Stimulated activated CD4-positive, alpha-beta T cell treated with anti-CD3 and anti-CD28 coated beads, Interleukin-15, amount 100 ng/mL, for 24 hours (primary cell): Measurements from ENCODE around the gene SERPINB5.

Experiments
- DNase-seq: peaks from one replicate; pipeline ENCODE4 v3.0.0-alpha.2; 2020

SERPINB5 gene

DNA sequence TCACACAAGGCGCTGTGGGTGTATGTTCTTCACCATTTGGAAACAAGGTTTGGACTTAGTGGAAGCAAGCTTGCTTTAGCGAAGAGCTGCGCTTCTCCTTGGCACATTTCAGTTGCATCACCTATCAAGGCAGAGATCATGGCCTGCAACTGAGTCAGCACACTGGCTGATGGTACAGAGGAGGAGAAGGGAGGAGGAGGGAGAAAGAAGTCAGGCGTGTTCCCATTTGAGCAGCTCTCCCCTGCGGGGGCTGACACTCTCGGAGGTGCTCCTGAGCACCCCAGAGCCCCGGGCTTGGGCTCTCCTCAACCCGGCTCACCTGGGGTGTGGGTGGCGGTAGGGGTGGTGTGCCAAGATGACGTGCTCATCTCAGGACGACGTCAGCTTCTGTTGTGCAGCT lies 6.0 kb upstream of the SERPINB5 start:
- DNase-seq = no peak

DNA sequence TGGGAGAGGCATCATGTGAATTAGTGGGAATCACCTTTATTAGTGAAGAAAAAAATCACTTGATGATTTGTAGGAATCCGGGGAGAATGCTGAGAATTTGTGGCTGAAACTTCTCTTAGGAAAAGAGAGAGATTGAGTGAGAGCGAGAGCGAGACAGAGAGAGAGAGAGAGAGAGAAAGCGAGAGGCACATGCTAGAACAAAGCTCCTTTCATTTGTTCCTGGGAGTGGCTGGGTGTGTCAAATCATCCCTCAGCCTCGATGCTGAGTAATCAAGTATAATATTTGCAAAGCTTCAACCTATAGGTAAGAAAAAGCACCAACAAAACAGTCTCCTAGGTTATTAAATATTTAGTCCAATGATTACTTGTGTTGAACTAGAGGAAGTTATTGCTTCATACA lies 4.4 kb upstream of the SERPINB5 start:
- DNase-seq = no peak

DNA sequence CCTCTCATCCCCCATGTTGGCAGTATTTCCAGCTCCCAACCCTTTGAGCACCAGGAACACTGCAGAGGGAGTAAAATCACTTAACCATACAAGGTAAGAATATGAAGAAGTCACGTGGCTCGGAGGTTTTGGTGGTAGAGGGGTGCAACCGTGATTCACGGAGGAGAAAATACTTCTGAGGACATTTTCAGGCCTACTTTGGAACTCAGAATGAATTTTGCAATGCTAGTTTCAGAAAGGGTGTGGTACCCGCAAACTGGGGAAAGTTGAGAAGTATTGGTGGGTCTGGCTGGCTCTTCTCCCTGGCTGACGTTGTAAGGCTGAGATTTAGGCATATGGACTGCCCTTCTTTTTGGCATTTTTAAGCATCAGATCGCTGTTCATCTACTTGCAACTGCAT lies 442 bp downstream of the SERPINB5 start:
- no peak for DNase-seq

DNA sequence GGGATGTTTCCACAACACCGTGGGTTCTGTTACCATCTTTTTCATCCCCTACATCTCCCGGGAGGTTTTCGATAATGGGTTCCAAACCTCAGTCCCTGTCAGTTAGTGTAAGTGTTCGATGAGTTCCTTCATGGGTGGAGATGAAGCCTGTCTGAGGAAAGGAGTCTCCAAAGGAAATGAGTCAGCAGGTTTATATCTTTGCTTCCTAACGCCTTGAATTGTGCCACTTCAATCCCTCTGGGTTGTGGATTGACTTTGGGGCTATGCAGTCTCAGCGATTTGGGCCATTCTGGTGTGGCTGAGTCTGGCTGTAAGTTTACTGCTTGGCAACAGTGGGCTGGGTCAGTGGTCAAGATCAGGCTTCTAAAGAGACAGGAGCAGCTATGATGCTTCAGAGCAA lies 1.2 kb downstream of the SERPINB5 start:
- no peak for DNase-seq

DNA sequence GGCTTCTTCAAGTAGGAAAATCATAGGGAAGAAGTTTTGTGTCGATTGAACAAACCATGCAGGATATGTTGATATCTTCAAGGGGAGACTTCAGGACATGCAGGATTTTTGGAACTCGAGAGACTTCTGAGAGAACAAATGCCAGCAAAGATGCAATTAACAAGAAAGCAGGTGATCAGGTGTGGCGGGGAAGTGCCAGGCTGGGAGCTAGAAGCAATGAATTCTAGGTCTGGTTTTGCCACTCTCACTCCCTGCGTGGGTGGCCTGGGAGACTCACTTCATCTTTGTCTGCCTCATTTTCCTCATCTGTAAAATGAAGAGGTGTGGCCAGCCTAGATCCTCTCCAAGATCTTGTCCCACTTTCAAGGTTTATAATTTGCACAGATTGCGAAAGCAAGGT lies 3.1 kb downstream of the SERPINB5 start:
- DNase-seq = no peak

DNA sequence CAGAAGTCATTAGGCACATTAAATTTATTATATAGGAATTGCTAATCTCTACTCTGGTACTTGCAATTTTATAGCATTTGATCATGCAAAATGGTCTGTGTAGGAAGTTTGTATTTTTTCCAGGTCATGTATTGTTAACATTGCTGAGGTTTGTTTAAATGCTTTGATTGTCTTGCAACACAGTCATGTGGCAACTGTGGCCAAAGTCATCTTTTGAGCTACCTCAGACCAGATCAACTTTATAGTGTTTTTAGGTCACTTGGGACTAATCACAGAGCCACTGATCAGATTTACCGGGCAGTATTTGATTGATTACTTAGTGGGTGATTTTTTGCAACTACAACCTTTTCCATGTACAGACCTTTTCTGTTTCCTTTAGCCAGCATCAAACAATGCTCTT lies 3.7 kb downstream of the SERPINB5 start:
- DNase-seq = no peak

DNA sequence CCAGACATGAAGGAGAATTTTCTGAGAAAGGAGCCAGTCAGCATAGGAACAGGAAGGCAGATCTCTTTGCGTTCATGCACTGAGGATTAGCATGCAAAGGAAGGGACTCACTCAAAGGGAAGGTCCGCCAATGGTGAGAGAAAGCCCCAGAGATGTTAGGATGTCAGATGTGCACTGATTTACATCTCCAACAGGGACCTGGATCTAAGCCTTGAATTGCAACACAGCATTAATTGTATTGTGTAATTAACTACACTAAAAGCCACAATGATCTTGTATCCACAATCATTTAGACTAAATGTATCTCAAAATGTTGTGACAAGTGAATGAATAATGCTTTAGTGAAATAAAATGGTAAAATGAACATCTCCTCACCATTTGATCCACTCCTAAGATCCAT lies 4.2 kb downstream of the SERPINB5 start:
- no peak for DNase-seq

DNA sequence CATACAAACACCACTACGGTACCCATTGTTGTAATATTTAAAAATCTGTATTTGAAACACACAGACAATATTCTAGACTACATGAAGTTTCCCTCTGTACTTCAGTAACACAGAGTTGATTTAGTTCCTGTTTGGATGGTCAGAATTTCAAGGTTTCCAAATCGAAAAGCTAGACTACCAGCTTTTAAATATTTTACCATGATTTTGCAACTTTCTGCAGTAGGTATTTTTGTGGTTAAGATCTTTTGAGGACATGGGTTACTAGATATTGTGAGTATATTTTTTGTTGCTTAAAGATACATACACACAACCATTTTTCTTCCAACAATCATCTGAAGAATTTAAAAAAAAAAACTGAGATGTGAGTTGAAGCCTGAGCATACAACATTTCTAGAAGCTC lies 10.9 kb downstream of the SERPINB5 start:
- DNase-seq = no peak

DNA sequence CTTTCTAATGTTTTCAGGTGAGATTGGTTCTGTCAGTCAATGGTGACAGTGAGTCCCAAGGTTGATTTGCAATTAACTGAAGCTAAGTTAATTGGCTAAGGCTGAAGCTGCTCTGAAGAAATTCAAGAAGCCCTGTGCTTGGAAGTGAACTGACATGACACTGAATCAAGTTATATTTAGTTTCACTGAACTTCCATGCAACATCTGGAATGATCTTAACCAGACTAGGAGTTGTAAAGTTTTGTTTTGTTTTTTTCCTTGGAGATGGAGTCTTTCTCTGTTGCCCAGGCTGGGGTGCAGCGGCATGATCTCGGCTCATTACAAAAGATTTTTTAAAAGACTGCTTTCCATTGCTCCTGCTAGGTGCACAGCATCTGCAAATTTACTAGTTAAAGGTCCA lies 11.4 kb downstream of the SERPINB5 start:
- no peak for DNase-seq

DNA sequence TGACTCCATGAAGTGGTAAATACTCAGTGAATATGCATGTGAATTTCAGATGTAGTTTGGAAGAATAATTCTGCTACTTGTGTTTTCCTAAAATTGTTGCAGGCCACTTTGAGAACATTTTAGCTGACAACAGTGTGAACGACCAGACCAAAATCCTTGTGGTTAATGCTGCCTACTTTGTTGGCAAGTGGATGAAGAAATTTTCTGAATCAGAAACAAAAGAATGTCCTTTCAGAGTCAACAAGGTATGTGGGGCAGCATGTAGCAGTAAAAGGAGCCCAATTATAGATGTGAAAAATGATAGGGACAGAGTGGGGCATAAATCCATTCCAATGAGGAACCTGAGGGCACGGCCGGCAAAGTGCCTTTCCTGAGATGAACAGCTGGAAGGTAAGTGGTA lies 16.1 kb downstream of the SERPINB5 start:
- DNase-seq = no peak

DNA sequence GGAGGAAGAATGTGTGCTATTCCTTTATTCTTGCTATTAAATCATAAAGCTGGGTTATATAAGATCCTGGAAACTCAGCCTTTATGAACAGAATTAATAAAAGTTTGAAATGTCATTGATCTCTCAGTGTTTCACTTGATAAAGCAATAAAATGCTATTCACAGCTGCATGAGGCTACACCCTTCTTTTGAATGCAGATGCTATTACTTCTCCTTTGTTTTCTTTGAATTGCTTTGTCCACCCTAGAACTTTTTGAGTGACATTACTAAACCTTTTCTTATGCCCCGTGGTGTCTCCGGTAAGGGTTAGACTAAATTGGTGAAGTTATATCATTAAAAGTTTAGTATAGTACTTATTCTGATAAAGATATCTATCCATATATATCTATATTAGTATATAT lies 18.9 kb downstream of the SERPINB5 start:
- no peak for DNase-seq

DNA sequence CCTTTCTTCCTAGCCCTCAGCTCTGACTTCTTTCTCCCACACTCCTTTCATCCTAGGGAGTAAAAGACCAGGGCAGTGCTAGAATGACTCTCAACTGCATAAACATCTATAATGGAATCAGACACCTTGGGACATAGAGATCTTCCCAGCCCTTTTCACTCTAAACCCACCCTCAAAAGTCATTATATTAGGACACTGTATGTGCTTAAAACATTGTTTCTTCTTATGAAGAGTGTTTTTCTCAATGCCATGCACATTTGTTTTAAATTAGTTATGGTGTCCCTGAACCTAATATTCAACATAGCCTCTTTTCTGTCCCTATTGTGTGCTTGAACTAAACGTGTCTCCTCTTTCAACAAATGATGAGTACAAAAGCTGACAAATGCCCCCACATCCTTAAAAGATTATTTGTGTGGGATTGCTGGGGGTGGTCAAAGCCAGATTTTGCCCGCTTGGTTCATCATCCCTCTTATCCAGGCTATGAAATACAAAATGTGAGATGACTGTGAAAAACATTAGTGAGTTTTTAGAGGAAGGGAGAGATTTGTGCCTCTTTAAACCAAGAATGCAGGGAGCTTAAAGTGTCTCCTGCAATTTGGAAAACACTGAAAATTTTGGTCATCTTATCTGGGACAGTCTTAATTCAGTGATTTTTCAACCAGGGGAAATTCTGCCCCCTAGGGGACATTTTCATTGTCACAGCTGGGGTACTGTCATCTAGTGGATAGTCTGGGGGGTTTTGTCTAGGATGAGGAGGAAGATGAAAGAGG lies 29.0 kb downstream of the SERPINB5 start:
- DNase-seq = peak; percentile 51

DNA sequence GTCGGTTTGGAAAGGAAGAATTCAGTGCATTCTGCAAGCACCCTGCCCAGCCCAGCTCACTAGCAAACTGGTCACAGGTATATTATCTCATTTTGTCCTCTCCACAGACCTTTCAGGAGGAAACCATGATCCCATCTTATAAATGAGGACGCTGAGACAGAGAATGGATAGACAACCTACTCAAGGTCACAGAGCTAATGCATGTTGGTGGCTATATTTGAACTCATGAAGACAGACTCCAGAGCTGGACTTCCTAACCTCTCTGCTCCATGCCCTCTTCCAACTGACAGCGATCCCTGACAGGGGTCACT lies 29.5 kb downstream of the SERPINB5 start:
- no peak for DNase-seq

DNA sequence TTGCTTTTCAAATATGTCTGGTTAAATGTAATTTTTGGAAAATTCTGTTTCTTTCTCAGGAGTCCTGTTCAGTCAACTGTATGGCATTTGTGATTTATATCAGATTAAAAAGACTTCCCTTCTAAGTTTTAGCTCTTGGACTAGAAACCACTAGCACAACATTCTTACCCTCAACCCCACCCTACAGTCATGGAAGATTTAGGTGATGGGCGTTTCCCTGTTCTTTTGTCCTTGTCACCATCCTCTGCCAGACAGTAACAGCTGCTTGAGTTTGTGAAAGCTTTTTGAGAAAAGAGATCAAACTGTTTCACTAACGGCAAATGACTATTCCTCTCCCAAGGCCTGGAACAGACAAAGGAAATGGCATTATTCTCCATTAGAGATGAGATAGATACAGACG lies 31.8 kb downstream of the SERPINB5 start:
- DNase-seq = no peak

DNA sequence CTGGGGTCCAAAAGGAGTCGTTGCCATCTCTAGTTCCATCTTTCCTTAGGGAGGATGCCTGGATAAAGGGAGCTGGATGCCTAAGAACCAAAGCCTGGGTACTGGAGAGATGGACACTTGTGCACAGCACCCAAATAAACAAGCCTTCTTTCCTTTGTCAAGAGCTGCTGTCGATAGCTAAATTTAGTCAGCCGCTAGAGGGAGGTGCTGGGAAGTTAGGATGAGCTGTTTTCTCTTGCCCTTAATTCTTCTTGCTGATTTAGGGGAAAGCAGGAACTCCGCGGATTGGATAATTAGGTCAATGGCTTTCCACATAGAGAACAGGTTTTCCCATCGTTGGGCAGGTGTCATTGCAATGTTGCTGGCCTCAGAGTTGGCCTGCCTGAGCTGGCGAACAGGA lies 34.5 kb downstream of the SERPINB5 start:
- peak; percentile 22 for DNase-seq

DNA sequence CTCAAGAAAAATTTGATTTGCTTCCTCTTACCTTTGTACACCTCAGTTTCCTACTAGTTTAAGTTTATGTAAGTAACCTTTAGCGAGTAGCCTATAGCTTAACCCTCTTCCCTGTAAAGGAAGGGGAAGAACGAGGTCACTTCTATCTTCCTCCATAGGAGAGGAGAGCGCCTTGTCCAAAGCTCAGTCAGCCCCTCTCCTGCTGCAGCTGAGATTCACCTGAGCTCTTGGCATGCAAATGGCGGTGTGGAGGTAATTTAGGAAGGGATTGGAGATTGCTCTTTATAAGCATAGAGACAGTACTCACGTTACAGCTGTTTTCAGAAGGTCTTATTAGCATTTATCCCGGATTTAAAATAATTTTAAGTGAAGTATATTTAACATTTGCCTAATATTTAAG lies 37.6 kb downstream of the SERPINB5 start:
- DNase-seq = no peak

DNA sequence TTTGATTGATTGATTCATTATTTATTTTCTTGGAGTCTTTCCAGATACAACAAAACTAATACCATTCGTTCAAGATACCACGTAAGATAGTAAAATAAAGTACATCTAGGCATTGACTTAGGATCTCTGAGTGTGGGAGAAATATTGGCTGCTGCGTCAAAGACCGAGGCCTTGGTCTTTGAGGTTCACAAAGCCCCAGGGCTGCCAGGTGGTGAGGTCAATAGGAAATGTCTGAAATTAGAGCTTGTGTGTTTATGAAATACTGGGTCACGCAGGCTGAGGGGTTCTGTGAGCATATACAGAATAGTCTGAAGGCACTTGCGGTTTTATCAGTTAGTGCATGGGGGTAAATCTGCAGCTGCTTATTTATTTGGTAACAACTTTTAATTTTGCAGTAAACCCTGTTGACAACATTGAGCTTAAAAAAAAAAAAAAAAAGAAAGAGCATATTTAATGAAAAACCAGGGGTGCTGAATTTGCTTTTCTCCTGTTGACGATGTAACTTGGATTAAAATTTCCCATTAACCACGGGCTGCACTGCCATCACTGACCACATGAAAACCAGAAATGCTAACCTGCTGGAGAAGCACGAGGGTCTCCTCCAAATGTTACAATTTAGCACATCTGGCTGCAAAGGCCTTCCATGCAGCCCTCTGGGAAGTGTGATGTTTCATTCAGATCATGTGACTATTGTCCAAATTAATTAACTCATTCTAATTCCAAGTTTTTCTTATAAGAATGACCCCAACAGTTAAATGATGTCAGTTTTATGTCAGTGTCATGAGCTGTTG lies 38.3 kb downstream of the SERPINB5 start:
- no peak for DNase-seq

DNA sequence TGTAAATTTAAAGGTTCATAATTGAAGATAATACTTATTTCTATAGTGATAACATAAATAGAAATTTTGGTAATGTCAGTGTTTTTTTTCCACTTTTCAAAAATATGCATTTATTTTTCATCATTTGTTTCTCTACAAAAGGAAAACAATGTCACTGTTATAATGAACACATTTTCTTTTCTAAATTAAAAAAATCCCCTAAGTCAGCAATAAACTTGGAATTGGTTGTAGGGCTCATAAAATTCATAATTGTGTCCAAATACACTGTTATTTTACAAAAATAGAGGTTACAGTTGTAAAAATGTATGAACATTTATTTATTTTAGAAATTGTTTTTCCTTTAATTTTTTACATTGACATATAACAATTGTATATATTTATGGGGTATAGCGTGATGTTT lies 39.0 kb downstream of the SERPINB5 start:
- DNase-seq = no peak

DNA sequence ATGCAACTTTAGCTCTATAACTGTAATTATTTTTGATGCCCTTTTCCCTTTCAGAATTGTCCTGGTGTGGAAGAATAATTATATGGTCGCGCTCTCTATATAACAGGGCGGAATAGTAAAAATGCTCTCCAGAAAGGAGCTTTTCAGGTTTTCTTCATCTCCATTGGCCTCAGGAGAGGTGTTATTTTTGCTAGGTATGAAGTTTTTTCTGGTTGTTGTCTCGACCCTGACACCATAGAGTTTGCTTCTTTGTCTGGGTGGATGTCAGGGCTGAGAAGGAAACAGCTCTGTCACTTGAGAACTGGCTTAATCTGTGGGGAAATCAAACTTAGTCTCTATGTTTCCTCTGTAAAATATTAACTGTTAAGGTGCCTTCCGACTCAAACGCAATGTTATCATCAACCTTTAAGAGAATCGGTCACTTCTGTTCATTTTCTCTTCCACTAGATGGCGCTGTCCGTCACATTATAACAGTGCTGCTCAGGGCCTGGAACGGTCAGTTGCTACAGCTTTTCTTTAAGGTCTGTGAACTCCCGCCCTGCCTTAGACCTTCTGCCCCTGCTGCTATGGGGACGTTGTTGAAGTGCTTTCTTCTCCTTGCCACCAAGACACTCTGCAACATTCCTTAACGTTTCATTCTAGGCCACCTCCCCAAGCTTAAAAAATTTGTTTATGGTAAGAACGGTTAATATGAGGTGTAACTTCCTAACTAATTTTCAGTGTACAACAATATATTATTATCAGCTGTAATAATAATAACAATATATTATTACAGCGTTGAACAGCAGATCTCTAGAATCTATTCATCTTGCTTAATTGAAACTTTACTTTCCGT lies 41.6 kb downstream of the SERPINB5 start:
- peak; percentile 60 for DNase-seq

DNA sequence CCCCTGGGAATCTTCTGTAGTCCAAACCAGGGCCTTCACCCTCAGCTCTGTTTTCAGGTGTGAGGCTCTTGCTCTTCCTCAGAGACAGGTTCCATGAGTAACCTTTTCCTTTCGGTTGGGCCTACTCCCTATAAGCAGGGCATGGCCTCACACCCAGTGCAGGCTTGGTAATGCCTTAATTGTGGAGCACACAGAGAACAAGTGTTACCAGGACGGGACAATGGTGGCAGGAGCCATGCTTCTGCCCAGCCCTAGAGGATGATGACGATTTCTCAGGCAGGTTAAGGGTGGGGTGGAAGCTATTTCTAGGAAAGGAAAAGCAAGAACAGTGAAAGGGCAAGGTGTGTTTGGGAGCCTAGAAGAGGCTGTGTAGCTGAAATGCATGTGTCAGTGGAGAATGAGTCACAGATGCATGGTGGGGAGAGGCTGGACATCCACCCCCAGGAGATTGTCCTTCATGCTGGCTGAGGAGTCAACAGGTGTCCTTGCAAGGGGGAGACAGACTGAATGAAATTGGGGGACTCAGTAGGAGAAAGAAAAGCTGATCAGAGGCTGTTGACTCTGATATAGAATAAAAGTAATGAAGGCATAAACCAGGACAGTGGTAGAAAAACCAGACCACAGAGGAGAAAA lies 43.4 kb downstream of the SERPINB5 start:
- no peak for DNase-seq

DNA sequence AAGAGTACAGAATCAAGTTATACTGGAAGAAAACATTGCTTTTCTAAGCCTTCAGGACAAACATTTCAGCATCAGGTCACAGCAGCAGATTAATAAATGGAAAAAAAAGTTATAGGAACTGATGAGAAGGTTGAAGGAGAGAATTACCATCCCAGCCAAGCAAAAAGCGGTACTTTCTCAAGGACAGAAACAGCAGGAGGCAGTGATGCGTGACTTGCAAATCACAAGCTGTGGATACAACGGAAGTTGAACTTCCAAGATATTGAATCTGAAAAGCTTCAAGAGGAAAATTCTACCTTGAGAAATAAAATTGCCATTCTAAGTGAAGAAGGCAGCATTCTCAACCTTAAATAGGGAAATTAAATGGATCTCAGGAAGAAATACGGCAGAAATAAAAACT lies 46.9 kb downstream of the SERPINB5 start:
- DNase-seq = no peak

DNA sequence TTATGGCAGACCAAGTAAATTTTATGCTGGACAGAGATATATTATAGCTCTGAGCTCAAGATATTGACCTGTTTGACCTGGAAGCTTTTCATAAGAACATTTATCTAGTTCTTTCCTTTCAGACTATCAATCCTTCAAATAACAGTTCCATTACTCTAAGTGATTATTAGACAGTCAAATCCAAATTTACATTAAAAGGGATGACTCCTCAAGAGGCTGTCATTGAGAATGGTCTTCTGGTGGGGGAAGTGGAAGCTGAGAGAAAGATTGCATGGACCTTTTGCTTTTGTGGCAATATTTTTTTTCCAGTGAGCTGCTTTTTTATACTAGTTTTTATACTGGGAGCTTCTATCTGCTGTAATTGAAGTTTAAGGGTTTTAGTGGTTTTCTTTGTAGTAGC lies 50.5 kb downstream of the SERPINB5 start:
- DNase-seq = no peak

DNA sequence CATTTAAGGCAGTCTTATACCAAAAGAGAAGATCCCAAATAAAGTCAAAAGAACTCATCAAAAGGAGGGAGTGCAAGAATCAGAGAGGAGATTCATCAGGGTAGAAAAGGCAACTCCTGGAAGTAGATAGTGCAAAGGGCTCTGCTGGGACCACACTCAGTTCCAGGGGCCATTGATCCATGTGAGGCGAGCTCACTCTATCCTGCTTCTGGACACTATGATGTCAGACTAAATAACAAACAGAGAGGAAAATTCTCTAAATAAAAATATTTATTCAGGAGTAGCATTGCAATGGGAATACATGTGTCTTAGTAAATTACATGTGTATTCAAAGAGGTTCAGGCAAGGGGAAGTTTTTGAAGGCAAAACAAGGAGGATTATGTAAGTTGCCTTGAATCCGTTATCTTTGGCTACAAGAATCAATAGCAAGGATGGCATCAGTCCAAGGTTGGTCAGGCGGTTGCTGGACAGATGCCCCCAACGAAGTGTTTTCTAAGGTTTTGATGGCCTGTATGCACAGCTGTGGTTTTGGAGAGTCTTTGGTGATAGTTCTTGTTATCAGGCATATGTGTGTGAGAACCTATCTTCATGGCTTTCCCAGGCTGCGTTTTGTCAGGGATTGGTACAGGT lies 52.2 kb downstream of the SERPINB5 start:
- no peak for DNase-seq
